OCI-LY7 (cell line): ENCODE measurements around the gene DNAH17.

Experiments used
- EZH2phosphoT487 ChIP-seq: fragments of 200-600 bp; sonication (generic); IDR thresholded peaks from 2 replicates; pipeline ENCODE4 v1.6.1; 2018; ENCODE audit warnings: low read depth, borderline replicate concordance, mild to moderate bottlenecking, mixed run types, antibody characterized with exemption, low read length, moderate library complexity, mixed read lengths
- TF ChIP-seq, protein P1 (sequence below): fragments of 200-600 bp; sonication (generic); conservative IDR thresholded peaks from 2 replicates; pipeline ENCODE4 v1.5.1; 2014; ENCODE audit warnings: mild to moderate bottlenecking, antibody characterized with exemption, low read length, moderate library complexity, mixed read lengths

DNA sequence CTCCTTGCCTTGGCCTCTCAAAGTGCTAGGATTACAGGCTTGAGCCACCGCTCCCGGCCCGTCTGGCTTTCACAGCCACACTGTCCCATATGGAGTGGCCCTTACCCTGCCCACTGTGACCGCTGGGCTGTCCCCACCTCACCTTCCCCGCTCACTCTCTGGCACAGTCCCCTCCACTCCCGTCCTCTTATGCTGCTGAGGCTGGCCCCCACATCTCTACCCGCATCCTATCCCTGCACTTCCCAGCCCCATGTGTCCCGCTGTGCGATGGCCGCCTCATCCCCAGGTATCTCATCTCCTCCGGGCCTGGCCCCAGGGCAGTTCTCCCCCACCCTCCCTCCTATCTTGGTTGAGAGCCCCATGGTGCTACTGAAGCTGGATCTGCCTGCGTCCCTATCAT lies 105.6 kb downstream of the DNAH17 start:
- TF ChIP-seq, protein P1, sequence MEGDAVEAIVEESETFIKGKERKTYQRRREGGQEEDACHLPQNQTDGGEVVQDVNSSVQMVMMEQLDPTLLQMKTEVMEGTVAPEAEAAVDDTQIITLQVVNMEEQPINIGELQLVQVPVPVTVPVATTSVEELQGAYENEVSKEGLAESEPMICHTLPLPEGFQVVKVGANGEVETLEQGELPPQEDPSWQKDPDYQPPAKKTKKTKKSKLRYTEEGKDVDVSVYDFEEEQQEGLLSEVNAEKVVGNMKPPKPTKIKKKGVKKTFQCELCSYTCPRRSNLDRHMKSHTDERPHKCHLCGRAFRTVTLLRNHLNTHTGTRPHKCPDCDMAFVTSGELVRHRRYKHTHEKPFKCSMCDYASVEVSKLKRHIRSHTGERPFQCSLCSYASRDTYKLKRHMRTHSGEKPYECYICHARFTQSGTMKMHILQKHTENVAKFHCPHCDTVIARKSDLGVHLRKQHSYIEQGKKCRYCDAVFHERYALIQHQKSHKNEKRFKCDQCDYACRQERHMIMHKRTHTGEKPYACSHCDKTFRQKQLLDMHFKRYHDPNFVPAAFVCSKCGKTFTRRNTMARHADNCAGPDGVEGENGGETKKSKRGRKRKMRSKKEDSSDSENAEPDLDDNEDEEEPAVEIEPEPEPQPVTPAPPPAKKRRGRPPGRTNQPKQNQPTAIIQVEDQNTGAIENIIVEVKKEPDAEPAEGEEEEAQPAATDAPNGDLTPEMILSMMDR: no peak
- no peak for TF ChIP-seq EZH2phosphoT487
